DND-41 (cell line): ENCODE measurements around the gene EXT2.

Experiments used
- ATAC-seq: fragments of 200-7000 bp; cut with Tn5 transposase; 3 replicates; pipeline ENCODE4 v1.9.1; 2021; ENCODE audit warnings: low read depth; ENCODE audit not compliant: insufficient read depth
- DNase-seq: peaks from one replicate; pipeline ENCODE4 v3.0.0-alpha.2; 2020
- H2AFZ ChIP-seq: 2 replicates; pipeline ENCODE4 v1.6.0; 2012; ENCODE audit warnings: low read depth, low read length
- H3K27ac ChIP-seq: 2 replicates; pipeline ENCODE4 v1.5.1; 2012; ENCODE audit warnings: low read length, inconsistent platforms
- H3K27me3 ChIP-seq: fragments of 200-600 bp; sonication (generic); 2 replicates; pipeline ENCODE4 v1.6.0; 2012; ENCODE audit warnings: low read length, mild to moderate bottlenecking, inconsistent platforms; ENCODE audit not compliant: insufficient read depth, poor library complexity
- H3K36me3 ChIP-seq: 2 replicates; pipeline ENCODE4 v1.5.1; 2012; ENCODE audit warnings: low read length, inconsistent platforms; ENCODE audit not compliant: insufficient read depth
- H3K4me1 ChIP-seq: 2 replicates; pipeline ENCODE4 v1.5.1; 2012; ENCODE audit warnings: mild to moderate bottlenecking, low read length; ENCODE audit not compliant: insufficient read depth
- H3K4me2 ChIP-seq: 2 replicates; pipeline ENCODE4 v1.6.0; 2012; ENCODE audit warnings: mild to moderate bottlenecking, moderate library complexity, low read length, inconsistent platforms; ENCODE audit not compliant: insufficient read depth
- H3K4me3 ChIP-seq, 2 experiments: fragments of 200-600 bp in 1 of 2; shearing (Covaris generic) in 1 of 2; 2 replicates each; pipeline ENCODE4 v1.5.1; 2012 to 2016; ENCODE audit warnings: inconsistent platforms in 2 of 2, low read length in 2 of 2, mild to moderate bottlenecking in 2 of 2, low read depth in 1 of 2, moderate library complexity in 1 of 2
- H3K79me2 ChIP-seq: 2 replicates; pipeline ENCODE4 v1.6.0; 2012; ENCODE audit warnings: low read length, inconsistent platforms; ENCODE audit not compliant: insufficient read depth
- H3K9ac ChIP-seq: 2 replicates; pipeline ENCODE4 v1.6.0; 2012; ENCODE audit warnings: low read depth, mild to moderate bottlenecking, inconsistent platforms, low read length, moderate library complexity
- H3K9me3 ChIP-seq: 2 replicates; pipeline ENCODE4 v1.5.1; 2012; ENCODE audit warnings: low read length, moderate library complexity, mild to moderate bottlenecking, inconsistent platforms; ENCODE audit not compliant: insufficient read depth, severe bottlenecking
- H4K20me1 ChIP-seq: 2 replicates; pipeline ENCODE4 v1.6.0; 2012; ENCODE audit warnings: low read length; ENCODE audit not compliant: insufficient read depth
- EZH2 ChIP-seq: IDR thresholded peaks from 3 replicates; pipeline ENCODE4 v1.6.1; 2012; ENCODE audit warnings: borderline replicate concordance, low read depth, mild to moderate bottlenecking, moderate library complexity, low read length, inconsistent platforms; ENCODE audit not compliant: severe bottlenecking
- TF ChIP-seq, protein P1 (sequence below): IDR thresholded peaks from 2 replicates; pipeline ENCODE4 v1.5.1; 2012; ENCODE audit warnings: borderline replicate concordance, low read length, moderate library complexity, mild to moderate bottlenecking; ENCODE audit not compliant: poor library complexity, severe bottlenecking; ENCODE audit errors: extremely low read depth

The EXT2 gene

DNA sequence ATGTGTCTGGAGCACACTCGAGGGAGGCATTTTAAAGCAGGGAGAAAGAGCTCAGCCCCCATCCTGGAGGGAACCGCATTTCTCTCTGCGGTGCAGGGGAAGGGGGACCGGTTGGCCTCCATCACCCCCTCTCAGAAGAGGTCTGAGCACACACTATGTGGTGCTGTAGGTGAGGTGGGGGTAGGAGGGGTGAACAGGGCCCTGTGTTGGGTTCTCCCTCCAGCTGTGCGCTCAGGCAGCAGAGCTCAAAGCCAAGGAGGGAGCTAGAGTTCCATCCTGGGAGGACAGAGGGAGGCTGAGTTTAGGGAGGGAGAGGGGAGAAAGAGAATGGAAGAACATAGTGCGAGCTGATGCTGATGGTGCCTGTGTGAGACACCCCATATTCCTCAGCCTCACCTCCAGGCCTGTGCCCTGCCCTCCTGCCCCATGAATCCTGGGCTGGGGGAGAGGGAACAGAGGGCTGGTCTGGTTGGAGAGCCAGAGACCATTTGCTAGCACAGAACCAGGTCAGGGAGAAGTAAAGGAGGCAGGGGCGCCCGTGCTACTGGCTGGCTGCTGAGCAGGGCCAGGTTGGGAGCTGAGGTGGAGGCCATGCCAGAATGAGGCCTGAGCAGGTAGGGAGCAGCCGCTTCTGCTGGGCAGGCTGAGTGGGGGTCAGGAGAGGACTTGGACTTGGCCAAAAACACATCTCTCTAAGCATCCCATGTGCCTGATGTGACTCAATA lies 170.7 kb downstream of the EXT2 start:
- Histone ChIP-seq H3K9ac (no peak overlapping the region), H3K4me3 (no peak overlapping the region), H3K79me2 (no peaks in the 10 kb centered on the region), H2AFZ (no peak overlapping the region), H3K4me1 (no peaks in the 10 kb centered on the region), H3K27me3 (no peaks in the 10 kb centered on the region), H3K27ac (no peak overlapping the region), H3K4me2 (no peak overlapping the region), H3K36me3 (no peaks in the 10 kb centered on the region), H3K9me3 (no peaks in the 10 kb centered on the region), H4K20me1 (0 out of 2 replicates have a peak, but pooled peaks cover 4% of the 10 kb centered on the region)
- ATAC-seq (no peak), DNase-seq (no peak)
- TF ChIP-seq, protein P1, sequence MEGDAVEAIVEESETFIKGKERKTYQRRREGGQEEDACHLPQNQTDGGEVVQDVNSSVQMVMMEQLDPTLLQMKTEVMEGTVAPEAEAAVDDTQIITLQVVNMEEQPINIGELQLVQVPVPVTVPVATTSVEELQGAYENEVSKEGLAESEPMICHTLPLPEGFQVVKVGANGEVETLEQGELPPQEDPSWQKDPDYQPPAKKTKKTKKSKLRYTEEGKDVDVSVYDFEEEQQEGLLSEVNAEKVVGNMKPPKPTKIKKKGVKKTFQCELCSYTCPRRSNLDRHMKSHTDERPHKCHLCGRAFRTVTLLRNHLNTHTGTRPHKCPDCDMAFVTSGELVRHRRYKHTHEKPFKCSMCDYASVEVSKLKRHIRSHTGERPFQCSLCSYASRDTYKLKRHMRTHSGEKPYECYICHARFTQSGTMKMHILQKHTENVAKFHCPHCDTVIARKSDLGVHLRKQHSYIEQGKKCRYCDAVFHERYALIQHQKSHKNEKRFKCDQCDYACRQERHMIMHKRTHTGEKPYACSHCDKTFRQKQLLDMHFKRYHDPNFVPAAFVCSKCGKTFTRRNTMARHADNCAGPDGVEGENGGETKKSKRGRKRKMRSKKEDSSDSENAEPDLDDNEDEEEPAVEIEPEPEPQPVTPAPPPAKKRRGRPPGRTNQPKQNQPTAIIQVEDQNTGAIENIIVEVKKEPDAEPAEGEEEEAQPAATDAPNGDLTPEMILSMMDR: no peak
- TF ChIP-seq EZH2: no peak

DNA sequence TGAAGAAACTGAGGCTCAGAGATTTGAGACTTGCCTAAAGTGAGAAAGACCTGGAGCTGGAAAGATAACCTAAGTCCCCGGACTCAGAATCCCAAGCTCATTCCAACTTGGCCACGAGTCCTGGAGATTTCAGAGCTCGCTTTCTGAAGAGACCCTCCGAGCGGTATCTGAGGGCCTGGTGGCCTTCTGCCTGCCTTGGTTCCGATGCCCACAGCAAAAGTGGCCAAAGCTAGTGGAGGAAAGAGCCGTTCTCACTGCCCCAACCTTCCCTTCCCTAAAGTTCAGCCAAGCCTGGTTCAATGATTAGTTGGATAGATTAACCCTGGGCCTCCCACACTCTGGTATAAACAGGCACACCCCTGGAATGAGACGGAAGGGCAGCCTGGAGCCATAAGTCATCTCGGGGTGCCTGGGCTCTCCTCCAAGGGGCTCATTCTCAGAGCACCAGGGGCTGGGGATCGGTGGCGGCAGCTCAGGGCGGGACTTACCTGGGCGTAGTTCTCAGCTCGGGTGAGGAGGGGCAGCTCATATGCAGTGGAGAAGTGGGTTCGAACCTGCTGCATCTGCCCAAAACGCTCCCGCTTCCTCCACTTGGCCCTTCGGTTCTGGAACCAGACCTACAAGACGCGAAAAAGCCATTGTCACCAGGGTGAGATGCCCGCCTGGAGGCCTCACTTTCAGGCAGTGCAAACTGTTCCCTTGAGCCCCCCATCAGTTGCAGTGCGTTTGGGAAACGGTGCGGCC lies 171.7 kb downstream of the EXT2 start:
- Histone ChIP-seq H3K4me2 (no peak overlapping the region), H3K27me3 (no peaks in the 10 kb centered on the region), H3K36me3 (no peaks in the 10 kb centered on the region)

DNA sequence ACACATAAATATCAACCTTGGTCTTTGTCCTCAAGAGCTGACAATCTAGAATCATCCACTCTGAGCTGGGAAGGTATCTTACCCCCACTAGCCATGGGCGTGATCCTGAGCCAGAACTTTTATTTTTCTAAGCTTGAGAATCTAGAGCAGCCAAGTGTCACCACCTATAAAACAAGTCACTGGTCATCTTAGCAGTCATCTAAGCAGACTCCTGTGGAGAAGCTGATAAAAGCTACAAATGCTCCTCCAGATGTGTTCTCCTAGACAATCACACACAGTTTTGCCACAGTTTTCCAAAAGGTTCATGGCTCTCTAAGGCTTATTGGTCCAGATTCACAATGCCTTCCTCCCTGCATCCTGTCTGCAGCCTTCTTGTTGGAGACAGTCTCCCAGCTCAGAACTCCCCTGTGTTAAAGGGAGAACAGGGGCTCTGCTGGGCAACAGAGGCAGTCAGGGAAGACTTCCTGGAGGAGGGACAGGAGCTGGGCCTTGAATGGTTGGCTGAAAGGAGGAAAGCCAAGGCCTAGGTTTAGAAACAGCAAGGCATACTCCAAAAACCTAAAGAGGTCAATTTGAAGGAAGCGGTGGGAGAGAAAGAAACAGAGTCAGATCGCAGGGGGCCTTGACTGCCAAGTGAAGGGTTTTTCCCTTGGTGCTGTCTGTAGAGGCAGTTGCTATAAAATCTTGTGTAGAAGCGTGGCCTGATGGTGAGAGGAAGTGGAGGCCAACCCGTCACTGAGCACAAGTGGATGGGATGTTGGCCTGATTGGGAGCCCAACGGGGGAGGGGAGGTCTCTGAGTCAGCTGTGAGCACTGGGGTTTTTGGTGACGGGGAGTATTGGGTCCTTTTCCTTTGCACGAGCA lies 172.5 kb downstream of the EXT2 start:
- H3K27ac ChIP-seq: no peak overlapping the region
- ATAC-seq (no peak), DNase-seq (no peak)
- TF ChIP-seq EZH2: no peak
- TF ChIP-seq, protein P1: no peak
- H3K4me2 ChIP-seq: no peak overlapping the region
- H3K9me3 ChIP-seq: no peaks in the 10 kb centered on the region
- H4K20me1 ChIP-seq: 0 out of 2 replicates have a peak, but pooled peaks cover 4% of the 10 kb centered on the region
- H3K4me1 ChIP-seq: no peaks in the 10 kb centered on the region
- no peak overlapping the region for H3K9ac ChIP-seq
- no peak overlapping the region for H2AFZ ChIP-seq
- no peaks in the 10 kb centered on the region for H3K27me3 ChIP-seq
- H3K79me2 ChIP-seq: no peaks in the 10 kb centered on the region
- H3K36me3 ChIP-seq: no peaks in the 10 kb centered on the region
- H3K4me3 ChIP-seq: no peak overlapping the region

More for the DNA sequence above, 171.7 kb downstream of the EXT2 start:
- ATAC-seq: no peak
- H4K20me1 ChIP-seq: 0 out of 2 replicates have a peak, but pooled peaks cover 4% of the 10 kb centered on the region
- DNase-seq: no peak
- H3K27ac ChIP-seq: no peak overlapping the region
- no peak overlapping the region for H2AFZ ChIP-seq
- no peaks in the 10 kb centered on the region for H3K79me2 ChIP-seq
- no peak overlapping the region for H3K4me3 ChIP-seq
- TF ChIP-seq EZH2: no peak
- TF ChIP-seq, protein P1: no peak
- no peaks in the 10 kb centered on the region for H3K9me3 ChIP-seq
- no peak overlapping the region for H3K9ac ChIP-seq
- no peaks in the 10 kb centered on the region for H3K4me1 ChIP-seq
